ENCODE data around the gene RNLS.

DNA sequence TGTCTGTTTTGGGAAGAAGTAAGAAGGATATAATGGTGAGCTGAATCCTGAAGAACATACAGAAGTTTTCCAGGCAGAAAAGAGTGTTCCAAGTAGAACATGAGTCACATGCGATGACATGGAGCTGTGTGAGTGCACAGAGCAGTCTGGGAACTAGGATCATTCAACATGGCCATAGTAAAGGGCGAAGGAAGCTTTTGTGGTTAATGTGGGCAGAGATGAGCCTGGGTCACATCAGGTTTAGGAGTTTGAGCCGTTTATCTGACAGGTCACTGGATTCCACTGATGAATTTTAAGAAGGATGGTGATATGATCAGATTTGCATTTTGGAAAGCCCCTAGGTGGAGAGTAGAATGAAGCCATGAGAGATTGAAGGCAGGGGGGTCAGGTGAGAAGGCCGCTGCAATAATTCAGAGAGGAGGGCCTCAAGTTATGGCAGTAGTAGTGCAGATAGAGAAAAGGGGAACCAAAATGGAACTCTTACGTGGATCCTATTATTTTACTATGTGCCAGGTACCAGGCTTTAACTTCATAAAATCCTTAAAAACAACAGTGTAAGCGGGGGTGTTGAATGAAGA lies 171.3 kb downstream of the RNLS start:
- TF ChIP-seq POLR2AphosphoS5 (IDR thresholded peaks at IDR 0.05; ENCODE audit: low read depth, low read length), result no peak
- no peak for TF ChIP-seq SIN3A (IDR thresholded peaks at IDR 0.05; ENCODE audit: borderline replicate concordance, insufficient read depth, low read length)

Measured in PFSK-1 (cell line).